Transverse colon (tissue), 4 donors: ENCODE results near the gene S1PR5. TPM values are rescaled to one million over a fixed set of nuclear protein-coding genes. Genes with fewer than 3 reads are reported as not detected.
"Not testable (repeated sequence)": the region's sequence is repeated elsewhere in the genome, so short reads cannot be mapped to it uniquely, and the experiment has no call there.

Experiments
- DNase-seq: peaks from one replicate; pipeline ENCODE4 v3.0.0-alpha.2; 2019
- H3K27ac ChIP-seq, 4 donors: fragments of 200-600 bp; sonication (generic); 2 replicates each; pipeline ENCODE4 v1.5.1; 2016 to 2018; ENCODE audit warnings: inconsistent platforms in 4 of 4
- H3K27me3 ChIP-seq: fragments of 200-600 bp; sonication (generic); 2 replicates; pipeline ENCODE4 v1.5.1; 2017; ENCODE audit warnings: inconsistent platforms
- H3K36me3 ChIP-seq, 4 donors: fragments of 200-600 bp; sonication (generic); 2 replicates each; pipeline ENCODE4 v1.5.1; 2017 to 2019; ENCODE audit warnings: inconsistent platforms in 4 of 4
- H3K4me1 ChIP-seq, 4 donors: fragments of 200-600 bp; sonication (generic); 2 replicates each; pipeline ENCODE4 v1.5.1; 2017 to 2020; ENCODE audit warnings: inconsistent platforms in 4 of 4
- H3K4me3 ChIP-seq, 4 donors: fragments of 200-600 bp; sonication (generic); 1 replicate in 1 of 4; 2 replicates in 3 of 4; pipeline versions ENCODE4 v1.5.1 to v1.6.1; 2017 to 2019; ENCODE audit warnings: inconsistent platforms in 4 of 4
- H3K9me3 ChIP-seq, 2 donors: fragments of 200-600 bp; sonication (generic); 2 replicates each; pipeline ENCODE4 v1.5.1; 2017 to 2019; ENCODE audit warnings: inconsistent platforms in 2 of 2
- CTCF ChIP-seq, 5 experiments: fragments of 200-600 bp in 3 of 5; fragments of 450-650 bp in 2 of 5; sonication (generic) in 3 of 5; IDR thresholded peaks; 1 replicate in 2 of 5; 2 replicates in 3 of 5; pipeline ENCODE4 v1.5.1; 2016 to 2017; ENCODE audit warnings: antibody characterized with exemption in 5 of 5, inconsistent platforms in 3 of 5, mild to moderate bottlenecking in 2 of 5, moderate library complexity in 1 of 5
- EP300 ChIP-seq: sonication (generic); formaldehyde crosslinking; IDR thresholded peaks from one replicate; pipeline ENCODE4 v1.6.1; 2017; ENCODE audit warnings: antibody characterized with exemption, low read depth
- POLR2A ChIP-seq: fragments of 450-650 bp; IDR thresholded peaks from one replicate; pipeline ENCODE4 v1.6.1; 2016; ENCODE audit warnings: antibody characterized with exemption, mild to moderate bottlenecking, moderate library complexity
- POLR2AphosphoS5 ChIP-seq, 3 donors: sonication (generic); formaldehyde crosslinking; IDR thresholded peaks; one replicate each; pipeline ENCODE4 v1.6.1; 2016; ENCODE audit warnings: antibody characterized with exemption in 3 of 3
- WGBS, 2 donors: methylation state at CpG; one replicate each; pipeline ENCODE4 v1.1.5; 2018; ENCODE audit warnings: low coverage in 1 of 2; 5-methylcytosine and 5-hydroxymethylcytosine counted together
- in situ Hi-C, 4 donors: fragments of 200-750 bp; cut with MboI; loops; one replicate each; pipeline versions ENCODE4 v1.15.0 to v1.15.1; 2017; ENCODE audit warnings: low sequenced_read_pairs in 3 of 4, low pct_ligation_motif_present in 1 of 4, low pct_unique_long_range_greater_than_20kb in 1 of 4
- intact Hi-C: fragments of 100-400 bp; cut with DNase I; formaldehyde crosslinking; loops from one replicate; pipeline ENCODE4 v1.15.1; 2023; ENCODE audit warnings: low total_unique reads
- total RNA-seq, 4 donors: library from RNA; depleted of rRNA; stranded (reverse); fragments of >200 nt; gene quantifications; one replicate each; pipeline ENCODE4 v1.1.0, GENCODE V29; 2016

The S1PR5 gene
- total RNA-seq, 4 donors from 2014 or later = not detected

GRCh38 chr19:10553087-10553667, 35.9 kb upstream of the S1PR5 start:
- Histone ChIP-seq H3K9me3 (no peaks in the 10 kb centered on the region), H3K4me1 (peaks cover 3 to 41% (median 13%) of the 10 kb centered on the region in 4 donors), H3K27me3 (no peaks in the 10 kb centered on the region), H3K36me3 (peaks cover 0 to 43% (median 17%) of the 10 kb centered on the region in 4 donors), H3K27ac (peak overlapping the region; percentile 30 to 48 (median 34)), H3K4me3 (no peak overlapping the region)
- TF ChIP-seq EP300 (no peak), CTCF (IDR thresholded peaks at IDR 0.05) (no peak), POLR2AphosphoS5 (IDR thresholded peaks at IDR 0.05) (no peak), POLR2A (no peak)
- in situ Hi-C loops = no loop called here
- no peak for DNase-seq
- intact Hi-C loops = no loop called here
- 44 to 65% methylated on average over 7 to 13 of the region's 13 CpGs for WGBS, 2 donors

DNA sequence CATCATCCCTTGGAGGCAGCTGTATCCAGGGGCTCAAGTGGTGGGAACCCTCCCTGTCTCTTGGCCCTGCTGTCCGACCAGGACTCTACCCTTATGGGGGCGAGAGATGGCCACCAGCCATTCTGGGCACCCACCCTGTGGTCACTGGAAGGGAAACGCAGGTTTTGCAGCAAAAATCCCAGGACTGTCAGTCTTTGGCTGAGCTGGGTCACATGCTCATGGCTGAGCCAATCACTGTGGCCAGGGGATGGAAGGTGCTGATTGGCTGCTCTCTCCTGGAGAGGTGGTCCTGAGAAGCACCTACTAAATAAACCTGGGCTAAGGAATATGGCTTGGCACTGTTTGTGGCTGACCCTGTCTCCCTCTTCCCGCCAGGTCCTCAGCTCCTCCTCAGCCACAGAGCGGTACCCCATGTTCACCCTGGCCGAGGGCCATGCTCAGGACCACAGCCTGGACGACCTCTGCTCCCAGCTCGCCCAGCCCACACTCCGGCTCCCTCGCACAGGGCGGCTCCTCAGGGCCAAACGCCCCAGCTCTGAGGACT, 35.3 kb upstream of the S1PR5 start:
- WGBS, 2 donors = 35 to 75% methylated on average over 4 to 12 of the region's 12 CpGs
- H3K4me3 ChIP-seq = no peak overlapping the region
- no peaks in the 10 kb centered on the region for H3K9me3 ChIP-seq
- H3K27me3 ChIP-seq = no peaks in the 10 kb centered on the region
- H3K4me1 ChIP-seq = peaks cover 3 to 41% (median 13%) of the 10 kb centered on the region in 4 donors
- in situ Hi-C loops (no loop called here), intact Hi-C loops (no loop called here)
- H3K36me3 ChIP-seq = peaks cover 0 to 44% (median 17%) of the 10 kb centered on the region in 4 donors
- TF ChIP-seq POLR2AphosphoS5 (IDR thresholded peaks at IDR 0.05) = peak in 1 of 3 donors; percentile 5
- no peak for TF ChIP-seq EP300
- H3K27ac ChIP-seq = peak overlapping the region; percentile 34 to 55 (median 42)
- DNase-seq = no peak

DNA sequence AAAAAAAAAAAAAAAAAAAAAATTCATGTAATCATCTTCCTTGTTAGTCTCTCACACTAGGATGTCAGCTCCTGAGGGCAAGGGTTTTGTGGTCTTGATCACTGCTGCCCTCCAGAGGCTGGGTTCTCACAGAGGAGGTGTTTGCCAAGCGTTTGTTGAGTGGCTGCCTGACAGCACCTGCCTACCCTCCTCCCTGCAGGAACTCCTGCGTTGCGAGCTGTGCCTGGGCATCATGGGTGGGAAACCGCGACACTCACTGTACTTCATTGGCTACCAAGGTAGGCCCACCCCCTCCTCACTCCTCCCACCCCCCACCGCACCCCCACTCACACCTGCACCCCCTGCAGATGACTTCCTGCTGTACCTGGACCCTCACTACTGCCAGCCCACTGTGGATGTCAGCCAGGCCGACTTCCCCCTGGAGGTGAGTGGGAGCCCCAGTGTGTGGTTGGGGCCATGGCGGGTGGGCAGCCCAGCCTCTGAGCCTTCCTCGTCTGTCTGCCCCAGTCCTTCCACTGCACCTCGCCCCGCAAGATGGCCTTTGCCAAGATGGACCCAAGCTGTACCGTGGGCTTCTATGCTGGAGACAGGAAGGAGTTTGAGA, 34.6 kb upstream of the S1PR5 start:
- Histone ChIP-seq H3K4me3 (no peak overlapping the region), H3K27ac (peak overlapping the region; percentile 3 to 68 (median 44)), H3K9me3 (no peaks in the 10 kb centered on the region), H3K4me1 (peaks cover 3 to 41% (median 13%) of the 10 kb centered on the region in 4 donors), H3K27me3 (no peaks in the 10 kb centered on the region), H3K36me3 (peaks cover 0 to 49% (median 17%) of the 10 kb centered on the region in 4 donors)
- intact Hi-C loops = no loop called here
- DNase-seq = peak; percentile 46
- in situ Hi-C loops = no loop called here
- TF ChIP-seq EP300 (no peak), POLR2AphosphoS5 (IDR thresholded peaks at IDR 0.05) (no peak), CTCF (IDR thresholded peaks at IDR 0.05) (no peak), POLR2A (no peak)
- WGBS, 2 donors = 87 to 93% methylated on average over 9 to 12 of the region's 12 CpGs

DNA sequence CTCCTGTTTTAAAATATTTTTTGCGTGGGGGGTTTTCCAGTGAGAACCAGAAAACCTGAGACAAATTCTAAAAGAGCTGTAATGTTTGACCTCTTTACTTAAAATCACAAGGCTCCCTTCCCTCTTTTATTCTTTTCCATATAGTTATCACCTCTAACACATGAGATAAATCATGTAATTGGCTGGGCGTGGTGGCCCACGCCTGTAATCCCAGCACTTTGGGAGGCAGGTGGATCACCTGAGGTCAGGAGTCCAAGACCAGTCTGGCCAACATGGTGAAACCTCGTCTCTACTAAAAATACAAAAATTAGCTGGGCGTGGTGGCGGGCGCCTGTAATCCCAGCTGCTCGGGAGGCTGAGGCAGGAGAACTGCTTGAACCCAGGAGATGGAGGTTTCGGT, 33.8 kb upstream of the S1PR5 start:
- peaks cover 0 to 50% (median 17%) of the 10 kb centered on the region in 4 donors for H3K36me3 ChIP-seq
- 60 to 69% methylated on average over 4 to 9 of the region's 9 CpGs for WGBS, 2 donors
- H3K9me3 ChIP-seq, H3K27me3 ChIP-seq, intact Hi-C loops, H3K4me3 ChIP-seq, in situ Hi-C loops: not testable (repeated sequence)
- peaks cover 3 to 44% (median 13%) of the 10 kb centered on the region in 4 donors for H3K4me1 ChIP-seq
- peak; percentile 66 for DNase-seq
- TF ChIP-seq POLR2AphosphoS5 (IDR thresholded peaks at IDR 0.05) = peak in 1 of 3 donors; percentile 42
- H3K27ac ChIP-seq = peak overlapping the region; percentile 35 to 68 (median 56)

GRCh38 chr19:10550336-10550735, 33.1 kb upstream of the S1PR5 start:
- DNase-seq = no peak
- in situ Hi-C loops = no loop called here
- H3K9me3 ChIP-seq = no peaks in the 10 kb centered on the region
- intact Hi-C loops = no loop called here
- no peak overlapping the region for H3K4me3 ChIP-seq
- no peaks in the 10 kb centered on the region for H3K27me3 ChIP-seq
- WGBS, 2 donors = 72 to 92% methylated on average over 4 to 6 of the region's 6 CpGs
- H3K36me3 ChIP-seq = peaks cover 0 to 50% (median 17%) of the 10 kb centered on the region in 4 donors
- peaks cover 3 to 51% (median 17%) of the 10 kb centered on the region in 4 donors for H3K4me1 ChIP-seq
- H3K27ac ChIP-seq = peak overlapping the region; percentile 35 to 68 (median 56)
- TF ChIP-seq CTCF (IDR thresholded peaks at IDR 0.05) (no peak), POLR2A (no peak), EP300 (no peak), POLR2AphosphoS5 (IDR thresholded peaks at IDR 0.05) (no peak)
